SK-N-SH (cell line): ENCODE data around the gene KRTAP12-4. TPM values are rescaled to one million over a fixed set of nuclear protein-coding genes. Genes with fewer than 3 reads are reported as not detected.

ENCODE experiments used
- CTCF ChIA-PET: fragments of 300-600, 350-600 bp; formaldehyde crosslinking; extraction: SDS; loops from one replicate; lab custom pipeline; 2021; lab: Yijun Ruan, JAX
- POLR2A ChIA-PET: fragments of 350-600 bp; sonication (Branson Sonifier 250); formaldehyde crosslinking; extraction: SDS; loops from one replicate; lab custom pipeline; 2020; ENCODE audit warnings: antibody characterized with exemption, inconsistent platforms; lab: Yijun Ruan, JAX
- DNase-seq: peaks from one replicate; pipeline ENCODE4 v3.0.0; 2012
- H2AFZ ChIP-seq: fragments of 200-600 bp; sonication (generic); 2 replicates; pipeline ENCODE4 v1.8.1; 2016; ENCODE audit warnings: antibody characterized with exemption, mild to moderate bottlenecking, low read depth
- H3F3A ChIP-seq: fragments of 200-600 bp; sonication (generic); replicated peaks from 2 replicates; pipeline ENCODE3; 2016; ENCODE audit warnings: antibody characterized with exemption, mild to moderate bottlenecking; ENCODE audit not compliant: insufficient read depth
- H3K27ac ChIP-seq, 2 experiments: fragments of 200-500 bp in 1 of 2; fragments of 200-600 bp in 1 of 2; sonication (Bioruptor generic) in 1 of 2; sonication (generic), shearing (Covaris generic) in 1 of 2; 2 replicates each; pipeline versions ENCODE4 v1.5.1 to v1.6.1; 2014 to 2016; ENCODE audit warnings: low read depth in 2 of 2, inconsistent platforms in 1 of 2, low read length in 1 of 2, mild to moderate bottlenecking in 1 of 2, mixed read lengths in 1 of 2
- H3K27me3 ChIP-seq: fragments of 200-600 bp; sonication (generic), shearing (Covaris generic); 2 replicates; pipeline ENCODE4 v1.6.1; 2016; ENCODE audit warnings: mixed run types; ENCODE audit not compliant: insufficient read depth
- H3K36me3 ChIP-seq, 2 experiments: fragments of 200-500 bp in 1 of 2; fragments of 200-600 bp in 1 of 2; sonication (Bioruptor generic) in 1 of 2; sonication (generic) in 1 of 2; replicated peaks in 1 of 2; 2 replicates each; pipeline versions ENCODE3 to v1.5.1; 2014 to 2016; ENCODE audit warnings: low read length in 1 of 2, mild to moderate bottlenecking in 1 of 2; ENCODE audit not compliant: insufficient read depth in 2 of 2, control insufficient read depth in 1 of 2
- H3K4me1 ChIP-seq, 2 experiments: fragments of 200-500 bp in 1 of 2; fragments of 200-600 bp in 1 of 2; sonication (Bioruptor generic) in 1 of 2; sonication (generic), shearing (Covaris generic) in 1 of 2; 2 replicates each; pipeline versions ENCODE4 v1.5.1 to v1.6.1; 2014 to 2016; ENCODE audit warnings: low read depth in 1 of 2, low read length in 1 of 2, mixed run types in 1 of 2; ENCODE audit not compliant: insufficient read depth in 2 of 2, control insufficient read depth in 1 of 2
- H3K4me2 ChIP-seq: fragments of 200-600 bp; sonication (generic), shearing (Covaris generic); 2 replicates; pipeline ENCODE4 v1.6.1; 2017; ENCODE audit warnings: mixed run types
- H3K4me3 ChIP-seq, 2 experiments: fragments of 200-500 bp in 1 of 2; fragments of 200-600 bp in 1 of 2; sonication (Bioruptor generic) in 1 of 2; sonication (generic), shearing (Covaris generic) in 1 of 2; 2 replicates each; pipeline versions ENCODE4 v1.5.1 to v1.8.1; 2014 to 2016; ENCODE audit warnings: low read depth in 2 of 2, inconsistent platforms in 1 of 2, low read length in 1 of 2, mild to moderate bottlenecking in 1 of 2, mixed read lengths in 1 of 2, moderate library complexity in 1 of 2
- H3K79me2 ChIP-seq: fragments of 200-600 bp; sonication (generic); 2 replicates; pipeline ENCODE4 v1.8.1; 2017; ENCODE audit warnings: mild to moderate bottlenecking; ENCODE audit not compliant: insufficient read depth
- H3K9ac ChIP-seq: fragments of 200-600 bp; sonication (generic); 2 replicates; pipeline ENCODE4 v1.6.1; 2017; ENCODE audit warnings: mixed run types
- H3K9me2 ChIP-seq: fragments of 200-600 bp; sonication (generic); 2 replicates; pipeline ENCODE4 v1.6.1; 2017; ENCODE audit warnings: mixed run types
- H3K9me3 ChIP-seq: fragments of 200-600 bp; sonication (generic); 2 replicates; pipeline ENCODE4 v1.6.1; 2017; ENCODE audit warnings: mixed run types, mild to moderate bottlenecking, moderate library complexity
- H4K20me1 ChIP-seq: fragments of 200-600 bp; sonication (generic); 2 replicates; pipeline ENCODE4 v1.6.1; 2017; ENCODE audit warnings: mild to moderate bottlenecking, mixed run types; ENCODE audit not compliant: insufficient read depth
- CHD2 ChIP-seq: fragments of 150-350 bp; IDR thresholded peaks from 2 replicates; pipeline ENCODE4 v1.6.1; 2018; ENCODE audit warnings: low read length; ENCODE audit not compliant: partially characterized antibody
- ELF1 ChIP-seq: IDR thresholded peaks from 2 replicates; pipeline ENCODE4 v1.4.0; 2012
- EP300 ChIP-seq, 2 experiments: IDR thresholded peaks; 2 replicates each; pipeline versions ENCODE4 v1.4.0 to v1.6.1; 2012; ENCODE audit warnings: borderline replicate concordance in 1 of 2, low read depth in 1 of 2, low read length in 1 of 2
- FOXM1 ChIP-seq: IDR thresholded peaks from 2 replicates; pipeline ENCODE4 v1.4.0; 2012; ENCODE audit warnings: low read depth, mild to moderate bottlenecking
- GABPA ChIP-seq: IDR thresholded peaks from 2 replicates; pipeline ENCODE4 v1.4.0; 2012; ENCODE audit warnings: low read depth, mild to moderate bottlenecking
- GATA2 ChIP-seq: sonication (generic); formaldehyde crosslinking; IDR thresholded peaks from 2 replicates; pipeline ENCODE4 v1.5.0; 2020; ENCODE audit warnings: mild to moderate bottlenecking, missing genetic modification reagents
- MAX ChIP-seq: IDR thresholded peaks from 2 replicates; pipeline ENCODE4 v1.4.0; 2012; ENCODE audit warnings: low read depth
- NFIC ChIP-seq: IDR thresholded peaks from 2 replicates; pipeline ENCODE4 v1.4.0; 2012; ENCODE audit warnings: borderline replicate concordance
- NRF1 ChIP-seq: IDR thresholded peaks from 2 replicates; pipeline ENCODE4 v1.6.1; 2012; ENCODE audit warnings: low read depth, mild to moderate bottlenecking, low read length
- POLR2AphosphoS5 ChIP-seq: IDR thresholded peaks from 2 replicates; pipeline ENCODE4 v1.6.1; 2012; ENCODE audit warnings: low read depth, low read length
- RAD21 ChIP-seq: IDR thresholded peaks from 2 replicates; pipeline ENCODE4 v1.6.1; 2012; ENCODE audit warnings: mild to moderate bottlenecking, low read length
- RCOR1 ChIP-seq: fragments of 150-350 bp; IDR thresholded peaks from 2 replicates; pipeline ENCODE4 v1.6.1; 2017; ENCODE audit warnings: antibody characterized with exemption, low read length
- REST ChIP-seq: IDR thresholded peaks from 2 replicates; pipeline ENCODE4 v1.6.1; 2012; ENCODE audit warnings: mild to moderate bottlenecking, low read depth, low read length, moderate library complexity
- RXRA ChIP-seq: IDR thresholded peaks from 2 replicates; pipeline ENCODE4 v1.4.0; 2012; ENCODE audit warnings: low read depth, mild to moderate bottlenecking, borderline replicate concordance
- SIN3A ChIP-seq: IDR thresholded peaks from 2 replicates; pipeline ENCODE4 v1.6.1; 2012; ENCODE audit warnings: low read depth, mild to moderate bottlenecking, low read length, moderate library complexity, borderline replicate concordance
- SMC3 ChIP-seq: IDR thresholded peaks from 2 replicates; pipeline ENCODE4 v1.6.1; 2012; ENCODE audit warnings: low read depth, low read length, improper control_type of control experiment
- TAF1 ChIP-seq: IDR thresholded peaks from 2 replicates; pipeline ENCODE4 v1.6.1; 2012; ENCODE audit warnings: low read depth, mild to moderate bottlenecking, low read length, moderate library complexity, borderline replicate concordance
- TEAD4 ChIP-seq: IDR thresholded peaks from 2 replicates; pipeline ENCODE4 v1.4.0; 2012; ENCODE audit warnings: mild to moderate bottlenecking, borderline replicate concordance; ENCODE audit not compliant: insufficient read depth
- USF1 ChIP-seq: IDR thresholded peaks from 2 replicates; pipeline ENCODE4 v1.4.0; 2012; ENCODE audit warnings: low read depth, borderline replicate concordance
- YY1 ChIP-seq: IDR thresholded peaks from 2 replicates; pipeline ENCODE4 v1.4.0; 2012; ENCODE audit warnings: low read depth, mild to moderate bottlenecking
- ZBTB33 ChIP-seq: IDR thresholded peaks from 2 replicates; pipeline ENCODE4 v1.4.0; 2012; ENCODE audit warnings: low read depth, borderline replicate concordance
- WGBS: methylation state at CpG from one replicate; pipeline ENCODE4 v1.1.6; 2017; ENCODE audit warnings: low lambda C conversion rate; 5-methylcytosine and 5-hydroxymethylcytosine counted together
- polyA plus RNA-seq, 3 experiments: library from polyadenylated mRNA; depleted of rRNA; stranded (reverse); fragments of >200 nt; gene quantifications; 2 replicates each; pipeline ENCODE4 v1.2.3, GENCODE V29; 2012

KRTAP12-4 gene
- polyA plus RNA-seq, 1 of the 3 experiments (the other 2 are of a cell fraction) = not detected

- Histone ChIP-seq H2AFZ (no peak overlapping the region), H3K27me3 (peaks cover 49% of the 10 kb centered on the region), H3K9me3 (peaks cover 6% of the 10 kb centered on the region; the same call in 1 of the 2 replicates), H3K4me2 (no peak overlapping the region), H3K4me1 (no peaks in the 10 kb centered on the region), H3K9me2 (no peaks in the 10 kb centered on the region), H3K79me2 (no peaks in the 10 kb centered on the region), H3K4me3 (no peak overlapping the region), H3K36me3 (no peaks in the 10 kb centered on the region), H3F3A (no peaks in the 10 kb centered on the region), H4K20me1 (no peaks in the 10 kb centered on the region), H3K9ac (no peak overlapping the region), H3K27ac (no peak overlapping the region)
- ChIA-PET CTCF (no interaction called here), POLR2A (interaction anchor here (0.6 kb wide), 1 partner anchor 259 kb away, joined by 4 read pairs; the partner anchor contains the start of gene PTTG1IP)
- 47% methylated on average over 21 of the region's 28 CpGs for WGBS
- no peak for DNase-seq
- TF ChIP-seq MAX (no peak), EP300 (IDR thresholded peaks at IDR 0.05; ENCODE audit: borderline replicate concordance in 1 of 2, low read depth in 1 of 2, low read length in 1 of 2) (no peak), NFIC (no peak), POLR2AphosphoS5 (no peak), RCOR1 (no peak), SIN3A (no peak), ELF1 (no peak), FOXM1 (no peak), RAD21 (no peak), GATA2 (CRISPR knock-in tag) (no peak), YY1 (no peak)
Measured at GRCh38 chr21:44614961-44615391, 39.5 kb downstream of the KRTAP12-4 start.

GRCh38 chr21:44614161-44614631 lies 40.3 kb downstream of the KRTAP12-4 start:
- Histone ChIP-seq H3K9me3 (no peaks in the 10 kb centered on the region), H3K9me2 (no peaks in the 10 kb centered on the region), H3K27me3 (peaks cover 49% of the 10 kb centered on the region), H3K79me2 (no peaks in the 10 kb centered on the region), H3K4me1 (no peaks in the 10 kb centered on the region), H3K27ac (no peak overlapping the region), H3K36me3 (no peaks in the 10 kb centered on the region), H4K20me1 (no peaks in the 10 kb centered on the region), H3K4me3 (no peak overlapping the region), H3K9ac (no peak overlapping the region), H2AFZ (no peak overlapping the region), H3K4me2 (no peak overlapping the region), H3F3A (no peaks in the 10 kb centered on the region)
- WGBS = 12% methylated on average over 13 of the region's 20 CpGs
- ChIA-PET CTCF (no interaction called here), POLR2A (no interaction called here)
- TF ChIP-seq SMC3 = no peak
- no peak for TF ChIP-seq FOXM1
- no peak for TF ChIP-seq RCOR1
- TF ChIP-seq GABPA = no peak
- no peak for TF ChIP-seq REST
- no peak for TF ChIP-seq MAX
- TF ChIP-seq NFIC = no peak
- TF ChIP-seq NRF1 = no peak
- TF ChIP-seq TAF1 = no peak
- no peak for TF ChIP-seq ZBTB33
- TF ChIP-seq USF1 = no peak
- TF ChIP-seq RXRA = no peak
- no peak for TF ChIP-seq EP300 (IDR thresholded peaks at IDR 0.05; ENCODE audit: borderline replicate concordance in 1 of 2, low read depth in 1 of 2, low read length in 1 of 2)
- no peak for TF ChIP-seq ELF1
- no peak for TF ChIP-seq TEAD4
- TF ChIP-seq CHD2 = no peak
- DNase-seq = no peak
